CD4-positive, alpha-beta T cell (primary cell): ENCODE results near the gene SERPINF2. TPM values are rescaled to one million over a fixed set of nuclear protein-coding genes. Genes with fewer than 3 reads are reported as not detected.
A peak's percentile ranks its signal among the peaks of the same experiment; 100 is the strongest.

Source experiments
- ATAC-seq: fragments of 200-7000 bp; cut with Tn5 transposase; one replicate; pipeline ENCODE4 v1.10.0; 2022; ENCODE audit warnings: mild to moderate bottlenecking; ENCODE audit not compliant: poor library complexity
- CTCF ChIA-PET: fragments of 350-600 bp; sonication (Branson Sonifier 250); formaldehyde crosslinking; loops from one replicate; lab custom pipeline; 2021; ENCODE audit warnings: antibody characterized with exemption, inconsistent platforms; lab: Charles Lee
- POLR2A ChIA-PET: fragments of 350-600 bp; sonication (Branson Sonifier 250); formaldehyde crosslinking; loops from one replicate; lab custom pipeline; 2021; ENCODE audit warnings: antibody characterized with exemption, inconsistent platforms; lab: Charles Lee
- DNase-seq, 14 experiments: peaks; one replicate each; pipeline ENCODE4 v3.0.0-alpha.2; 2013 to 2020; ENCODE audit warnings: mixed read lengths in 2 of 14
- H3K27ac ChIP-seq, 2 donors: one replicate each; pipeline versions ENCODE4 v1.5.1 to v1.7.0; 2013; ENCODE audit warnings: low read length in 2 of 2, low read depth in 1 of 2, mild to moderate bottlenecking in 1 of 2
- H3K27me3 ChIP-seq, 2 experiments: 1 replicate in 1 of 2; 2 replicates in 1 of 2; pipeline versions ENCODE4 v1.6.1 to v1.7.0; 2013; ENCODE audit warnings: low read length in 2 of 2, control low read depth in 1 of 2, mild to moderate bottlenecking in 1 of 2, moderate library complexity in 1 of 2; ENCODE audit not compliant: insufficient read depth in 2 of 2, control insufficient read depth in 1 of 2
- H3K36me3 ChIP-seq: one replicate; pipeline ENCODE4 v1.6.1; 2013; ENCODE audit warnings: low read length, control low read depth; ENCODE audit not compliant: insufficient read depth
- H3K4me1 ChIP-seq: one replicate; pipeline ENCODE4 v1.6.1; 2013; ENCODE audit warnings: low read length, control low read depth; ENCODE audit not compliant: insufficient read depth
- H3K4me3 ChIP-seq: one replicate; pipeline ENCODE4 v1.5.1; 2013; ENCODE audit warnings: mild to moderate bottlenecking, low read length, moderate library complexity
- H3K9me3 ChIP-seq, 2 experiments: 1 replicate in 1 of 2; 2 replicates in 1 of 2; pipeline versions ENCODE4 v1.6.1 to v1.7.0; 2013; ENCODE audit warnings: low read length in 2 of 2, mild to moderate bottlenecking in 2 of 2, control low read depth in 1 of 2, moderate library complexity in 1 of 2; ENCODE audit not compliant: control insufficient read depth in 1 of 2, insufficient read depth in 1 of 2
- H3K27ac Mint-ChIP-seq: one replicate; pipeline ENCODE4 v1.8.0; 2020; ENCODE audit warnings: mixed read lengths
- H3K27me3 Mint-ChIP-seq: one replicate; pipeline ENCODE4 v1.8.0; 2021; ENCODE audit warnings: mixed read lengths
- H3K36me3 Mint-ChIP-seq: one replicate; pipeline ENCODE4 v1.8.0; 2021; ENCODE audit warnings: low read depth, mixed read lengths
- H3K4me1 Mint-ChIP-seq: one replicate; pipeline ENCODE4 v1.8.0; 2021; ENCODE audit warnings: low read depth, mixed read lengths
- H3K4me3 Mint-ChIP-seq: one replicate; pipeline ENCODE4 v1.8.0; 2020; ENCODE audit warnings: mild to moderate bottlenecking, mixed read lengths
- H3K9me3 Mint-ChIP-seq: one replicate; pipeline ENCODE4 v1.8.0; 2020; ENCODE audit warnings: mixed read lengths
- CTCF ChIP-seq: fragments of 200-600 bp; IDR thresholded peaks from one replicate; pipeline ENCODE4 v1.8.0; 2022; ENCODE audit warnings: antibody characterized with exemption, mild to moderate bottlenecking
- intact Hi-C, 2 experiments: fragments of 100-400 bp; cut with DNase I in 1 of 2; cut with micrococcal nuclease in 1 of 2; formaldehyde crosslinking; loops; one replicate each; pipeline versions ENCODE4 v1.15.1 to v1.9.0; 2023 to 2025; cut with DNase I, micrococcal nuclease
- total RNA-seq, 174 experiments: library from RNA in 2 of 174; stranded (reverse) in 2 of 174; gene quantifications; one replicate each; pipeline ENCODE4 v1.2.3 and lab custom pipeline; 2021 to 2026

The SERPINF2 gene
- total RNA-seq, 2 experiments from 2014 or later = 0.49 to 0.59 TPM

GRCh38 chr17:1773696-1774181 is 31.1 kb downstream of the SERPINF2 start:
- intact Hi-C loops = no loop called here
- Mint-ChIP-seq H3K27me3 (no peaks in the 10 kb centered on the region), H3K27ac (peak overlapping the region; percentile 51), H3K4me1 (peaks cover 11% of the 10 kb centered on the region), H3K4me3 (no peak overlapping the region), H3K9me3 (no peaks in the 10 kb centered on the region), H3K36me3 (peaks cover 16% of the 10 kb centered on the region)
- TF ChIP-seq CTCF = no peak
- ChIA-PET POLR2A (interaction anchor here (0.7 to 2.7 kb wide), 4 partner anchors 9 to 57 kb away, joined by 3 to 10 read pairs (median 6); no protein-coding TSS in a partner anchor), CTCF (interaction anchor here (1.7 kb wide), 1 partner anchor 10 kb away, joined by 3 read pairs; no protein-coding TSS in a partner anchor)
- H3K27ac ChIP-seq = peak overlapping the region in 1 of 2 donors; percentile 2
- H3K9me3 ChIP-seq = no peaks in the 10 kb centered on the region
- DNase-seq (no peak), ATAC-seq (no peak)
- H3K4me3 ChIP-seq = no peak overlapping the region
- no peaks in the 10 kb centered on the region for H3K27me3 ChIP-seq
- peaks cover 15% of the 10 kb centered on the region for H3K4me1 ChIP-seq
- H3K36me3 ChIP-seq = peaks cover 20% of the 10 kb centered on the region

- Histone ChIP-seq H3K27ac (peak overlapping the region in 1 of 2 donors; percentile 2), H3K9me3 (no peaks in the 10 kb centered on the region), H3K36me3 (peaks cover 20% of the 10 kb centered on the region), H3K4me3 (no peak overlapping the region), H3K27me3 (no peaks in the 10 kb centered on the region), H3K4me1 (peaks cover 10% of the 10 kb centered on the region)
- no peaks in the 10 kb centered on the region for H3K9me3 Mint-ChIP-seq
- DNase-seq (no peak), ATAC-seq (no peak)
- ChIA-PET POLR2A (interaction anchor here (1.1 to 2.7 kb wide), 3 partner anchors 9 to 58 kb away, joined by 3 to 10 read pairs (median 8); no protein-coding TSS in a partner anchor), CTCF (interaction anchor here (1.7 kb wide), 1 partner anchor 10 kb away, joined by 3 read pairs; no protein-coding TSS in a partner anchor)
- H3K27ac Mint-ChIP-seq = no peak overlapping the region
- no peaks in the 10 kb centered on the region for H3K27me3 Mint-ChIP-seq
- no peak overlapping the region for H3K4me3 Mint-ChIP-seq
- intact Hi-C loops = no loop called here
- no peak for TF ChIP-seq CTCF
- H3K4me1 Mint-ChIP-seq = peaks cover 7% of the 10 kb centered on the region
- peaks cover 22% of the 10 kb centered on the region for H3K36me3 Mint-ChIP-seq
Measured at GRCh38 chr17:1774390-1775176, 31.9 kb downstream of the SERPINF2 start.

GRCh38 chr17:1776328-1776727 is 33.7 kb downstream of the SERPINF2 start:
- H3K4me1 Mint-ChIP-seq = no peaks in the 10 kb centered on the region
- intact Hi-C loops = no loop called here
- no peak overlapping the region for H3K27ac Mint-ChIP-seq
- H3K4me3 Mint-ChIP-seq = no peak overlapping the region
- no peaks in the 10 kb centered on the region for H3K27me3 Mint-ChIP-seq
- no peak for DNase-seq
- Histone ChIP-seq H3K4me1 (peaks cover 3% of the 10 kb centered on the region), H3K36me3 (peaks cover 26% of the 10 kb centered on the region), H3K27me3 (no peaks in the 10 kb centered on the region), H3K9me3 (no peaks in the 10 kb centered on the region), H3K27ac (no peak overlapping the region), H3K4me3 (no peak overlapping the region)
- no peaks in the 10 kb centered on the region for H3K9me3 Mint-ChIP-seq
- peaks cover 26% of the 10 kb centered on the region for H3K36me3 Mint-ChIP-seq
- ChIA-PET POLR2A (no interaction called here), CTCF (no interaction called here)
- no peak for ATAC-seq
- TF ChIP-seq CTCF = no peak
